Liver (tissue), 9 donors: ENCODE results near the gene GBP1. TPM values are rescaled to one million over a fixed set of nuclear protein-coding genes. Genes with fewer than 3 reads are reported as not detected.

Source experiments
- DNase-seq: peaks from one replicate; pipeline ENCODE4 v3.0.0-alpha.2; 2017; ENCODE audit warnings: low spot score
- H3K27ac ChIP-seq, 2 donors: one replicate each; pipeline ENCODE4 v1.7.0; 2013; ENCODE audit warnings: inconsistent platforms in 2 of 2, low read length in 2 of 2, control low read depth in 1 of 2, low read depth in 1 of 2, mild to moderate bottlenecking in 1 of 2
- H3K27me3 ChIP-seq, 4 donors: one replicate each; pipeline versions ENCODE4 v1.6.1 to v1.7.0; 2013; ENCODE audit warnings: low read length in 3 of 4, inconsistent platforms in 1 of 4, mild to moderate bottlenecking in 1 of 4, moderate library complexity in 1 of 4; ENCODE audit not compliant: control insufficient read depth in 4 of 4, insufficient read depth in 4 of 4
- H3K36me3 ChIP-seq, 4 donors: one replicate each; pipeline versions ENCODE4 v1.6.1 to v1.7.0; 2013; ENCODE audit warnings: low read length in 3 of 4, mild to moderate bottlenecking in 3 of 4, low read depth in 1 of 4, moderate library complexity in 1 of 4; ENCODE audit not compliant: control insufficient read depth in 4 of 4, insufficient read depth in 3 of 4
- H3K4me1 ChIP-seq, 4 donors: one replicate each; pipeline versions ENCODE4 v1.6.1 to v1.7.0; 2013; ENCODE audit warnings: low read length in 3 of 4, mild to moderate bottlenecking in 3 of 4, moderate library complexity in 1 of 4; ENCODE audit not compliant: control insufficient read depth in 4 of 4, insufficient read depth in 4 of 4
- H3K4me3 ChIP-seq, 3 donors: one replicate each; pipeline versions ENCODE4 v1.6.1 to v1.7.0; 2013; ENCODE audit warnings: low read length in 3 of 3, control low read depth in 1 of 3, low read depth in 1 of 3, mild to moderate bottlenecking in 1 of 3
- H3K9ac ChIP-seq, 2 donors: one replicate each; pipeline ENCODE4 v1.7.0; 2013; ENCODE audit warnings: low read length in 2 of 2, mild to moderate bottlenecking in 2 of 2, moderate library complexity in 2 of 2, control low read depth in 1 of 2, low read depth in 1 of 2
- H3K9me3 ChIP-seq, 4 donors: one replicate each; pipeline versions ENCODE4 v1.6.1 to v1.7.0; 2013; ENCODE audit warnings: low read length in 3 of 4; ENCODE audit not compliant: control insufficient read depth in 4 of 4
- EGR1 ChIP-seq, 2 donors: IDR thresholded peaks; 2 replicates each; pipeline ENCODE4 v1.6.1; 2016 to 2018; ENCODE audit warnings: antibody characterized with exemption in 2 of 2, low read depth in 2 of 2
- FOXA1 ChIP-seq: IDR thresholded peaks from 2 replicates; pipeline ENCODE4 v1.6.1; 2016; ENCODE audit warnings: antibody characterized with exemption
- FOXA2 ChIP-seq: IDR thresholded peaks from 2 replicates; pipeline ENCODE4 v1.6.1; 2016; ENCODE audit warnings: antibody characterized with exemption
- HNF4G ChIP-seq: IDR thresholded peaks from 2 replicates; pipeline ENCODE4 v1.6.1; 2016; ENCODE audit warnings: antibody characterized with exemption
- JUND ChIP-seq, 2 donors: IDR thresholded peaks; 2 replicates each; pipeline ENCODE4 v1.6.1; 2016; ENCODE audit warnings: antibody characterized with exemption in 2 of 2
- NR2F2 ChIP-seq: IDR thresholded peaks from 2 replicates; pipeline ENCODE4 v1.6.1; 2016; ENCODE audit warnings: antibody characterized with exemption
- RXRA ChIP-seq, 2 donors: IDR thresholded peaks; 2 replicates each; pipeline ENCODE4 v1.6.1; 2017 to 2018; ENCODE audit warnings: antibody characterized with exemption in 2 of 2, mild to moderate bottlenecking in 1 of 2
- TAF1 ChIP-seq: conservative IDR thresholded peaks from 2 replicates; pipeline ENCODE4 v1.6.1; 2016; ENCODE audit warnings: antibody characterized with exemption, mild to moderate bottlenecking
- YY1 ChIP-seq: IDR thresholded peaks from 2 replicates; pipeline ENCODE4 v1.6.1; 2016; ENCODE audit warnings: antibody characterized with exemption, mild to moderate bottlenecking
- WGBS: extraction: QIAGEN DNeasy Blood & Tissue Kit; methylation state at CpG from one replicate; pipeline ENCODE4 v1.1.7; 2013; 5-methylcytosine and 5-hydroxymethylcytosine counted together
- polyA plus RNA-seq, 2 donors: library from polyadenylated mRNA; stranded (reverse) in 1 of 2; unstranded in 1 of 2; fragments of 200-250 nt in 1 of 2; fragments of >200 nt in 1 of 2; fragmentation: Nextera tagmentation in 1 of 2; extraction: Ambion mirVana in 1 of 2; gene quantifications; one replicate each; pipeline versions ENCODE4 v1.2.1 to v1.2.3, GENCODE V29; 2013 to 2015
- total RNA-seq, 2 donors: library from RNA; depleted of rRNA; stranded (reverse); fragments of >200 nt; gene quantifications; one replicate each; pipeline ENCODE4 v1.2.3, GENCODE V29; 2014
- TF ChIP-seq, protein P1 (sequence below): IDR thresholded peaks from 2 replicates; pipeline ENCODE4 v1.6.1; 2016; ENCODE audit warnings: antibody characterized with exemption
- TF ChIP-seq, protein P2 (sequence below): IDR thresholded peaks from 2 replicates; pipeline ENCODE4 v1.6.1; 2016; ENCODE audit warnings: antibody characterized with exemption
- TF ChIP-seq, protein P3 (sequence below): fragments of 150-350 bp; IDR thresholded peaks from 2 replicates; pipeline ENCODE4 v1.5.1; 2017; ENCODE audit warnings: improper control_type of control experiment, low read depth, low read length; ENCODE audit not compliant: missing input control
- TF ChIP-seq, protein P4 (sequence below): IDR thresholded peaks from 2 replicates; pipeline ENCODE4 v1.6.1; 2016; ENCODE audit warnings: antibody characterized with exemption
- TF ChIP-seq, protein P5 (sequence below): IDR thresholded peaks from 2 replicates; pipeline ENCODE4 v1.6.1; 2016; ENCODE audit warnings: antibody characterized with exemption, mild to moderate bottlenecking
- donor health status: healthy.
- donor health status: healthy.
- donor health status: healthy.
- donor health status: healthy.
- donor health status: healthy.

GBP1 gene
- total and polyA plus RNA-seq, 4 donors, result 9.1 to 72.6 (median 20.1) TPM

DNA sequence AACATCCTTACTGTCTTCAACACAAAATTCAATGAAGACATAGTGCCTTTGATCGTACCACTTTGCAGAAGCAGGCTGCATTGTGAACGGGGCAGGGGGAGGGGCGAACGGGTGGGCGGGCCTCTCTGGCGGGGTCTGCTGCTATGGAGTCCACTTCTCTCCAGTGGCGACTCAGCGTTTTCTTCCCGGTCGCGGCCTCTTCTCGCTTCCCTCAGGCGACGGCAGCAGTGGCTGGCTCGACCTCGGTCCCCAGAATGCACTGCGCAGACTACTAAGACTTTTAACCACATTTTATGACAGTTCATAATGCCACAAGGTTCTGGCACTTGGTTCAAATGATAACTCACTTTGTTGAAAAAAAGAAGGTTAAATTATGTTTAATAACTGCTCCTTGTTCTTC, 39.7 kb upstream of the GBP1 start (continued):
- TF ChIP-seq, protein P1, sequence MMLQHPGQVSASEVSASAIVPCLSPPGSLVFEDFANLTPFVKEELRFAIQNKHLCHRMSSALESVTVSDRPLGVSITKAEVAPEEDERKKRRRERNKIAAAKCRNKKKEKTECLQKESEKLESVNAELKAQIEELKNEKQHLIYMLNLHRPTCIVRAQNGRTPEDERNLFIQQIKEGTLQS, result no peak
- TF ChIP-seq, protein P2, sequence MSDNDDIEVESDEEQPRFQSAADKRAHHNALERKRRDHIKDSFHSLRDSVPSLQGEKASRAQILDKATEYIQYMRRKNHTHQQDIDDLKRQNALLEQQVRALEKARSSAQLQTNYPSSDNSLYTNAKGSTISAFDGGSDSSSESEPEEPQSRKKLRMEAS, result no peak

DNA sequence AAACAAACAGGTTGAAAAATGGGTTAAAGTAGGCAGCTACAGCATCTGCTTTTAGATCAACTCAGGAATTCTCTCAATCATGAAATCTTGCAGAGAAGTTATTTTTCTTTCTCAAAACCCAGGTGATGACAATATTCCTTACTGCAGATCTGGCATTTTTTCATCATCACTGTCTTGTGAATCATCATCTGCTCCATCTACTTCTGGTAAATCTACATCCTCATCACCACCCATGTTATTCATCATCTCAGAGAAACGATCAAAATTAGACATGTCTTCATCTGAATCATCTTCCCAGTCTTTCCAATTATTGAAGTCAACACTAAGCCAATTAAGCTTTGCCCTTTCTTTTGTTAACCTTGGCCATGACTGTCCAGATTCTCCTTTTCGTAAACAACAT, 39.1 kb upstream of the GBP1 start:
- peaks cover 9 to 41% (median 36%) of the 10 kb centered on the region in 4 donors for H3K36me3 ChIP-seq

DNA sequence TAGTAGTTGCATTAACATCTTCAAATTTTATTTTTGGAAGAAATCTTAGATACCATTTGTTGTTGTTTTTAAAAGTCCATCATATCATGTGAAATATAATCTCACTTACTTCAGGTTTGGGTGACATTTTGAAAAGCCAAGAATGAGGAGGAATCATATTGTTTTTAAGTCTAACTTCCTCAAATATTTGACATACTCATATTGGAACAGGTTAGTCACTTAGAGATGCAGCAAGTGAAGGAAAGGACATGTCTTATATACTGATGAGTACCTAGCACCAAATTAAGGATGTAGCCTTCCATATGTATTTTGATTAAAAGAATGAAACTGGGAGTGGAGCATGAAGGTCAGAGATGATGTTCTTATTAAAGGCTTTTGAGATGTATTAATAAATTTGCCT, 37.0 kb upstream of the GBP1 start:
- H3K27ac ChIP-seq, result no peak overlapping the region
- no peak overlapping the region for H3K4me3 ChIP-seq
- DNase-seq, result no peak
- H3K9ac ChIP-seq, result no peak overlapping the region
- TF ChIP-seq, protein P3, sequence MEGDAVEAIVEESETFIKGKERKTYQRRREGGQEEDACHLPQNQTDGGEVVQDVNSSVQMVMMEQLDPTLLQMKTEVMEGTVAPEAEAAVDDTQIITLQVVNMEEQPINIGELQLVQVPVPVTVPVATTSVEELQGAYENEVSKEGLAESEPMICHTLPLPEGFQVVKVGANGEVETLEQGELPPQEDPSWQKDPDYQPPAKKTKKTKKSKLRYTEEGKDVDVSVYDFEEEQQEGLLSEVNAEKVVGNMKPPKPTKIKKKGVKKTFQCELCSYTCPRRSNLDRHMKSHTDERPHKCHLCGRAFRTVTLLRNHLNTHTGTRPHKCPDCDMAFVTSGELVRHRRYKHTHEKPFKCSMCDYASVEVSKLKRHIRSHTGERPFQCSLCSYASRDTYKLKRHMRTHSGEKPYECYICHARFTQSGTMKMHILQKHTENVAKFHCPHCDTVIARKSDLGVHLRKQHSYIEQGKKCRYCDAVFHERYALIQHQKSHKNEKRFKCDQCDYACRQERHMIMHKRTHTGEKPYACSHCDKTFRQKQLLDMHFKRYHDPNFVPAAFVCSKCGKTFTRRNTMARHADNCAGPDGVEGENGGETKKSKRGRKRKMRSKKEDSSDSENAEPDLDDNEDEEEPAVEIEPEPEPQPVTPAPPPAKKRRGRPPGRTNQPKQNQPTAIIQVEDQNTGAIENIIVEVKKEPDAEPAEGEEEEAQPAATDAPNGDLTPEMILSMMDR, result no peak
- TF ChIP-seq JUND (IDR thresholded peaks at IDR 0.05) (no peak), TAF1 (no peak), EGR1 (IDR thresholded peaks at IDR 0.05; ENCODE audit: low read depth in 2 of 2) (no peak), HNF4G (no peak), YY1 (no peak)
- TF ChIP-seq, protein P2, result no peak
- TF ChIP-seq, protein P4, sequence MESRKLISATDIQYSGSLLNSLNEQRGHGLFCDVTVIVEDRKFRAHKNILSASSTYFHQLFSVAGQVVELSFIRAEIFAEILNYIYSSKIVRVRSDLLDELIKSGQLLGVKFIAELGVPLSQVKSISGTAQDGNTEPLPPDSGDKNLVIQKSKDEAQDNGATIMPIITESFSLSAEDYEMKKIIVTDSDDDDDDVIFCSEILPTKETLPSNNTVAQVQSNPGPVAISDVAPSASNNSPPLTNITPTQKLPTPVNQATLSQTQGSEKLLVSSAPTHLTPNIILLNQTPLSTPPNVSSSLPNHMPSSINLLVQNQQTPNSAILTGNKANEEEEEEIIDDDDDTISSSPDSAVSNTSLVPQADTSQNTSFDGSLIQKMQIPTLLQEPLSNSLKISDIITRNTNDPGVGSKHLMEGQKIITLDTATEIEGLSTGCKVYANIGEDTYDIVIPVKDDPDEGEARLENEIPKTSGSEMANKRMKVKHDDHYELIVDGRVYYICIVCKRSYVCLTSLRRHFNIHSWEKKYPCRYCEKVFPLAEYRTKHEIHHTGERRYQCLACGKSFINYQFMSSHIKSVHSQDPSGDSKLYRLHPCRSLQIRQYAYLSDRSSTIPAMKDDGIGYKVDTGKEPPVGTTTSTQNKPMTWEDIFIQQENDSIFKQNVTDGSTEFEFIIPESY, result no peak
- TF ChIP-seq, protein P5, sequence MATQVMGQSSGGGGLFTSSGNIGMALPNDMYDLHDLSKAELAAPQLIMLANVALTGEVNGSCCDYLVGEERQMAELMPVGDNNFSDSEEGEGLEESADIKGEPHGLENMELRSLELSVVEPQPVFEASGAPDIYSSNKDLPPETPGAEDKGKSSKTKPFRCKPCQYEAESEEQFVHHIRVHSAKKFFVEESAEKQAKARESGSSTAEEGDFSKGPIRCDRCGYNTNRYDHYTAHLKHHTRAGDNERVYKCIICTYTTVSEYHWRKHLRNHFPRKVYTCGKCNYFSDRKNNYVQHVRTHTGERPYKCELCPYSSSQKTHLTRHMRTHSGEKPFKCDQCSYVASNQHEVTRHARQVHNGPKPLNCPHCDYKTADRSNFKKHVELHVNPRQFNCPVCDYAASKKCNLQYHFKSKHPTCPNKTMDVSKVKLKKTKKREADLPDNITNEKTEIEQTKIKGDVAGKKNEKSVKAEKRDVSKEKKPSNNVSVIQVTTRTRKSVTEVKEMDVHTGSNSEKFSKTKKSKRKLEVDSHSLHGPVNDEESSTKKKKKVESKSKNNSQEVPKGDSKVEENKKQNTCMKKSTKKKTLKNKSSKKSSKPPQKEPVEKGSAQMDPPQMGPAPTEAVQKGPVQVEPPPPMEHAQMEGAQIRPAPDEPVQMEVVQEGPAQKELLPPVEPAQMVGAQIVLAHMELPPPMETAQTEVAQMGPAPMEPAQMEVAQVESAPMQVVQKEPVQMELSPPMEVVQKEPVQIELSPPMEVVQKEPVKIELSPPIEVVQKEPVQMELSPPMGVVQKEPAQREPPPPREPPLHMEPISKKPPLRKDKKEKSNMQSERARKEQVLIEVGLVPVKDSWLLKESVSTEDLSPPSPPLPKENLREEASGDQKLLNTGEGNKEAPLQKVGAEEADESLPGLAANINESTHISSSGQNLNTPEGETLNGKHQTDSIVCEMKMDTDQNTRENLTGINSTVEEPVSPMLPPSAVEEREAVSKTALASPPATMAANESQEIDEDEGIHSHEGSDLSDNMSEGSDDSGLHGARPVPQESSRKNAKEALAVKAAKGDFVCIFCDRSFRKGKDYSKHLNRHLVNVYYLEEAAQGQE, result no peak
- no peaks in the 10 kb centered on the region for H3K9me3 ChIP-seq
- H3K4me1 ChIP-seq, result no peaks in the 10 kb centered on the region
- H3K27me3 ChIP-seq, result no peaks in the 10 kb centered on the region
- H3K36me3 ChIP-seq, result peaks cover 5 to 22% (median 19%) of the 10 kb centered on the region in 4 donors

More for the DNA sequence above, 39.1 kb upstream of the GBP1 start:
- Histone ChIP-seq H3K4me1 (no peaks in the 10 kb centered on the region), H3K4me3 (no peak overlapping the region), H3K27ac (no peak overlapping the region), H3K9ac (no peak overlapping the region), H3K27me3 (no peaks in the 10 kb centered on the region), H3K9me3 (no peaks in the 10 kb centered on the region)
- no peak for DNase-seq
- WGBS, result 74% methylated on average over 2 of the region's 2 CpGs
- TF ChIP-seq NR2F2, result no peak
- TF ChIP-seq JUND (IDR thresholded peaks at IDR 0.05), result no peak
- TF ChIP-seq TAF1, result no peak
- TF ChIP-seq, protein P5, result no peak
- TF ChIP-seq FOXA2, result no peak
- no peak for TF ChIP-seq RXRA (IDR thresholded peaks at IDR 0.05)
- no peak for TF ChIP-seq FOXA1
